Measurements from ENCODE around the gene ODR4. TPM values are rescaled to one million over a fixed set of nuclear protein-coding genes. Genes with fewer than 3 reads are reported as not detected.
"Not testable (repeated sequence)": the region's sequence is repeated elsewhere in the genome, so short reads cannot be mapped to it uniquely, and the experiment has no call there.

ODR4 gene
- total RNA-seq, 3 donors from 2014 or later, result 20.0 to 32.6 (median 25.9) TPM

GRCh38 chr1:186390925-186391324 lies 15.3 kb downstream of the ODR4 start:
- DNase-seq (ENCODE audit: low spot score in 2 of 2), result no peak
- intact Hi-C loops (cut with DNase I; ENCODE audit: low total_unique reads), result no loop called here
- H3K9me3 ChIP-seq, result no peaks in the 10 kb centered on the region
- H3K36me3 ChIP-seq, result peaks cover 7% of the 10 kb centered on the region
- H3K4me3 ChIP-seq, result no peak overlapping the region
- no peak overlapping the region for H3K27ac ChIP-seq
- H3K27me3 ChIP-seq, result no peaks in the 10 kb centered on the region
- no peaks in the 10 kb centered on the region for H3K4me1 ChIP-seq
- TF ChIP-seq CTCF (IDR thresholded peaks at IDR 0.05) (no peak), POLR2AphosphoS5 (IDR thresholded peaks at IDR 0.05) (no peak), POLR2A (IDR thresholded peaks at IDR 0.05) (no peak)

- Histone ChIP-seq H3K4me3 (no peak overlapping the region), H3K27me3 (no peaks in the 10 kb centered on the region), H3K27ac (no peak overlapping the region), H3K36me3 (peaks cover 7% of the 10 kb centered on the region), H3K9me3 (no peaks in the 10 kb centered on the region), H3K4me1 (no peaks in the 10 kb centered on the region)
- DNase-seq (ENCODE audit: low spot score in 2 of 2), result no peak
- intact Hi-C loops (cut with DNase I; ENCODE audit: low total_unique reads), result no loop called here
- no peak for TF ChIP-seq CTCF (IDR thresholded peaks at IDR 0.05)
- TF ChIP-seq POLR2A (IDR thresholded peaks at IDR 0.05), result no peak
- TF ChIP-seq POLR2AphosphoS5 (IDR thresholded peaks at IDR 0.05), result no peak
Observed at GRCh38 chr1:186391841-186392240, 16.2 kb downstream of the ODR4 start.

- H3K9me3 ChIP-seq; H3K27me3 ChIP-seq; intact Hi-C loops (cut with DNase I; ENCODE audit: low total_unique reads); H3K27ac ChIP-seq; H3K4me3 ChIP-seq; DNase-seq (ENCODE audit: low spot score in 2 of 2); H3K4me1 ChIP-seq; H3K36me3 ChIP-seq: not testable (repeated sequence)
Observed at GRCh38 chr1:186392711-186393110, 17.1 kb downstream of the ODR4 start.

- DNase-seq (ENCODE audit: low spot score in 2 of 2); H3K9me3 ChIP-seq; H3K27me3 ChIP-seq; H3K36me3 ChIP-seq; H3K4me3 ChIP-seq; H3K4me1 ChIP-seq; H3K27ac ChIP-seq; intact Hi-C loops (cut with DNase I; ENCODE audit: low total_unique reads): not testable (repeated sequence)
Observed at GRCh38 chr1:186401446-186401845, 25.8 kb downstream of the ODR4 start.

- Histone ChIP-seq H3K36me3 (no peaks in the 10 kb centered on the region), H3K4me1 (no peaks in the 10 kb centered on the region), H3K4me3 (no peak overlapping the region), H3K27ac (no peak overlapping the region), H3K27me3 (no peaks in the 10 kb centered on the region), H3K9me3 (no peaks in the 10 kb centered on the region)
- no peak for DNase-seq (ENCODE audit: low spot score in 2 of 2)
- TF ChIP-seq POLR2A (IDR thresholded peaks at IDR 0.05) (no peak), POLR2AphosphoS5 (IDR thresholded peaks at IDR 0.05) (no peak), CTCF (IDR thresholded peaks at IDR 0.05) (no peak)
- intact Hi-C loops (cut with DNase I; ENCODE audit: low total_unique reads), result no loop called here
Observed at GRCh38 chr1:186403632-186404031, 28.0 kb downstream of the ODR4 start.

- intact Hi-C loops (cut with DNase I; ENCODE audit: low total_unique reads), result no loop called here
Observed at GRCh38 chr1:186404454-186405051, 28.9 kb downstream of the ODR4 start.

More at GRCh38 chr1:186404454-186405051, 28.9 kb downstream of the ODR4 start:
- Histone ChIP-seq H3K9me3 (no peaks in the 10 kb centered on the region), H3K4me1 (no peaks in the 10 kb centered on the region), H3K27me3 (no peaks in the 10 kb centered on the region), H3K4me3 (no peak overlapping the region), H3K27ac (no peak overlapping the region), H3K36me3 (no peaks in the 10 kb centered on the region)
- TF ChIP-seq CTCF (IDR thresholded peaks at IDR 0.05) (peak in 2 of 3 donors; percentile 33 to 55), POLR2A (IDR thresholded peaks at IDR 0.05) (no peak), POLR2AphosphoS5 (IDR thresholded peaks at IDR 0.05) (no peak)
- no peak for DNase-seq (ENCODE audit: low spot score in 2 of 2)

Measured in breast epithelium (tissue), 4 donors.